ENCODE measurements around the gene POPDC3.

GRCh38 chr6:105204768-105205167 is 25.0 kb upstream of the POPDC3 start:
- TF ChIP-seq, protein P1, sequence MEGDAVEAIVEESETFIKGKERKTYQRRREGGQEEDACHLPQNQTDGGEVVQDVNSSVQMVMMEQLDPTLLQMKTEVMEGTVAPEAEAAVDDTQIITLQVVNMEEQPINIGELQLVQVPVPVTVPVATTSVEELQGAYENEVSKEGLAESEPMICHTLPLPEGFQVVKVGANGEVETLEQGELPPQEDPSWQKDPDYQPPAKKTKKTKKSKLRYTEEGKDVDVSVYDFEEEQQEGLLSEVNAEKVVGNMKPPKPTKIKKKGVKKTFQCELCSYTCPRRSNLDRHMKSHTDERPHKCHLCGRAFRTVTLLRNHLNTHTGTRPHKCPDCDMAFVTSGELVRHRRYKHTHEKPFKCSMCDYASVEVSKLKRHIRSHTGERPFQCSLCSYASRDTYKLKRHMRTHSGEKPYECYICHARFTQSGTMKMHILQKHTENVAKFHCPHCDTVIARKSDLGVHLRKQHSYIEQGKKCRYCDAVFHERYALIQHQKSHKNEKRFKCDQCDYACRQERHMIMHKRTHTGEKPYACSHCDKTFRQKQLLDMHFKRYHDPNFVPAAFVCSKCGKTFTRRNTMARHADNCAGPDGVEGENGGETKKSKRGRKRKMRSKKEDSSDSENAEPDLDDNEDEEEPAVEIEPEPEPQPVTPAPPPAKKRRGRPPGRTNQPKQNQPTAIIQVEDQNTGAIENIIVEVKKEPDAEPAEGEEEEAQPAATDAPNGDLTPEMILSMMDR (IDR thresholded peaks at IDR 0.05; ENCODE audit: insufficient read depth, low read length, poor library complexity, severe bottlenecking) = no peak
- no peak for TF ChIP-seq EZH2phosphoT487 (conservative IDR thresholded peaks at IDR 0.05; ENCODE audit: low read length)

Measured in SU-DHL-6 (cell line).